IPS-11a (cell line): ENCODE results near the gene ABCF2.

ENCODE experiments used
- H3K4me3 ChIP-seq: one replicate; pipeline ENCODE4 v1.5.1; 2013; ENCODE audit warnings: low read depth, low read length, control low read depth

Gene ABCF2

DNA sequence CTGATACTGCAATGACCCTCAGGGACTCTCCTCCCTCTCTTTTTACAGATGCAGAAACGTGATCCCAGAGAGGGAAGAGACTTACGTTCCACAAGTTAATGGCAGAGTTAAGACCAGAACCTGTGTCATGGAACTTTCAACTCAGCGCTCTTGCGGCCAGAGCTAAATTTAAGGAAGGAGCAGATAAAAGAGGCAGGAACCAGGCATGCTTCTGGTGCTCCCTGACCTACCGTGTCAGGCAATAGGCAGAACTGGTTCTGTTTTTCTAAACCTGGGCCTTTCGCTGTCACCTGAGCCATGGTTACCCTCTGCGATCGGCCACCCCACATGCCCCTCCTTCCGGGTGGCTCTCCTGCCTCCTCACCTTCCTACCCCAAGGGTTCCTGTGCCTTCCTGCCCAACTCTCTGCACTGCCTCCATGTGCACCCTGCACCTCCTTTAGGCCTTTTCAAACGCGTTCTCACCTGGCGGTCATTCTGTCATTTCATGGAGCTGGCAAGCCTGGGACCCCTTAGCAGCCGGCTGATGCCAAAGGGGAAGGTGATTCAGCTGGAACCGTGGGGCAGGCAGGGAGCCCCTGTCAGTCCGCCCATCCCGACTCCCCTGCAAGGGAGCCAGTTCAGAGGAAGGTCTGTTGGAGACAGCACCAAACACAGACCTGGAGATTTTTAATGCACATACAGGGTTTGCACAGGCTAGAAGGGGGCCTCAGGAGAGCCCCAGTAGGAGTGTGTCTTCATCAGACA, 51.8 kb downstream of the ABCF2 start:
- H3K4me3 ChIP-seq, result no peak overlapping the region

DNA sequence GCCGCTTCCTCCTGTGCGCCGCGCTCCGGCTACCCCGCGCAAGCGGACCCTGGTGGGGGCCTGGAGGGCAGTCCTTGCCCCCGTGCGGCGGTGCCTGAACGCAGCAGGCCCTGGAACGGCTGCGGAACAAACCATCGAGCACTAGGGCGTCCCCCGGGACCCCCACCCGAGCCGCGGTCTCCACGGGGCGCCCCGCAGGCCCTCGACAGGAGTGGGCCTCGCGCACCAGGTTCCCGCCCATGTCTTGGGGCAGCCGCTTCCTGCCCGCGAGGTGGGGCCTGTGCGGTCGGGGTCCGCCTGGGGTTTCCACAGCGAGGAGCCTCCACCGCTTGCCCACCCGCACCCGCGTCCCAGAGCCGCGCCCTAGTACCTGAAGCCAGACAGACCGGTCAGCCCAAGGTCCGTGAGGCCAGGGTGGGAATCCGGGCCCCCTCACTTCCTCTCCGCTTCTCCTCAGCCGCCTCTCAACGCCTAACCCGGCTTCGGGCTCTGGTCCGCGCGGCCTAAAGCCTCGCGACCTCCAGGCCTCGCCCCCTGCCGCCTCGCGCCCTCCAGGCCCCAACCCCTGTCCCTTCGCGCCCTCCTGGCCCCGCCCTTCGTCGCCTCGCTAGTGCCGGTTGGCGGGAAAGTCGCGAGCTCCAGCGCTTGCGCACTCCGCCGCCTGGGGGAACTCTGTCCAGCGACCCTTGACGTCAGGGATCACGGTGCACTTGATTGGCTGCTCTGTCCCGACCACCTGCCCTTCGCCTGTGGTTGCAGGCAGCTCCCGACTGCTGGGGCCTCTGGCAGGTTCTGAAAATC, 52.6 kb downstream of the ABCF2 start:
- no peak overlapping the region for H3K4me3 ChIP-seq

DNA sequence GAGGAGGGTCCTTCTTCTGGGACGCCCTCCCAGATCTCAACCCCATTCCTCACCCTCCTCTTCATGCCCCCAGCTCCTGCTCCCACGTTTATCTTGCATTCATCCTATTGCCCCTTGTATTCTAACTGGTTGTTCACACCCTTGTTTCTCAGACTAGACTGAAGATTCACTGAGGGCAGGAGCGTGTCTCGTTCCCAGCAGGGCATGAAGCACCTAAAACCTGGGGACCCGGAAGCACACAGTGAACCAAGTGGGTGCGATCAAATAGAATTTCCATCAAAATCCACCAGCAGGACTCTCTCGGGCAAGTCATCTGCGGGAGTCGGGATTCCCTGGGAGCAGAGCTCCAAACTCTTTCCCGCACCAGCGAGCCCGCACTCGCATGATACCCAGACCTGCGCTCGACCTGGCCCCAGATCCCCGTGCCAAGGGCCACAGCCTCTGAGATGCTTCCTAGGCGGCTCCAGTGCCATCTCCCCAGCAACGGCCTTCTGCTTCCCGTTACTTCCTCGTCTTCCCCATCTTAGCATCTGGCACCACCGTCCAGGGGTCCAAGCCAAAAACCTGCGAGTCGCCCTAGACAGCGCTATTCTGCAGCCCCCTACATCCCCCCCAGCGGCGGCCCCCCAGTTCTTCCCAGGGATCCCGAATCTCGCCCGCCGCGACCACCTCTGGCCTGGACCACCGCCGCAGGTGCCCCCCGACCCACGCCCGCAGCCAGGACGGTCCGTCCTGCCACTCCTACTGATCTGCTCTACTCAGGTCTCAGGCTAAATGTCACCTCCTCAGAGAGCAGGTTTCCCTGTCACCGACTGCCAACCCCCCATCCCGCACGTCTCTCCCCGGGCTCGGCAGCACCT, 53.4 kb downstream of the ABCF2 start:
- H3K4me3 ChIP-seq, result no peak overlapping the region

DNA sequence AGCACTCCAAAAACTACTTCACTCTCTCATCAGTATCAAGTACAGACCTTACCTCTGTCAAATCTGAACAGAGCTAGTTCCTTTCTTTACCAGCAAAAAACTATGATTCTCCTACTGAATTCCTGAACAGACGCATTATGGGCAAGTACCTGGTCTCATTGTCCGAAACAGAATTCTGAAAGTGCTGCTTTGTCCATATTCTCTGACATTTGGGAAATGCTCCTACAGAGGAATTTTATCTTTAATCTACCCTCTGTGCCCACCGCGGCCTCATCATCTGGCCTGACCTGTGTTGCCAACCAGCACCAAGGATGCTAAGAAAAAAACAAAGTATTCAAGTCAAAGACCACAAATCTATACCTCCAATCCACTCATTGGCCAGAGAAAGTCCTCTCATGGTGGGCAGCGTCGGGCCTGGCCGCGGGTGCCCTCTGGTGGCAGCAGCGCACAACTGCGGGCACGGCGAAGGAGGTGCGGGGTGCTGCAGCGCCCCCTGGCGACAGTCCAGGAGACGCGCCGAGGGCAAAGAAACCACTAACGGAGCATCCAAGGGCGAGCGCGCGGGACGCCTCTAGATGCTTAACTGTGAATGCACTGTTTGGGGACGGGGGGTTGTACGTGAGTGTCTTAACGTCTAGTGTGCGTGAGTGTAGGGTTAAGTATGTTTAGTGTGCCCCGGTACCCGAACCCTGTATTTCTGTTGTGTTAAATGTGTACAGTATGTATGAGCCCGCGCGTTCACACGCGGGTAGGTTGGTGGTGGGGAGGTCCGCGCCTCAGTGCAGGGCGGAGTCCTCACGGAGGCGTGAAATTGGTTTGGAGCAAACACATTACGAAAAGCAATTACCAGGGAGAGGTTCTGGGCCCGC, 54.5 kb downstream of the ABCF2 start:
- no peak overlapping the region for H3K4me3 ChIP-seq

DNA sequence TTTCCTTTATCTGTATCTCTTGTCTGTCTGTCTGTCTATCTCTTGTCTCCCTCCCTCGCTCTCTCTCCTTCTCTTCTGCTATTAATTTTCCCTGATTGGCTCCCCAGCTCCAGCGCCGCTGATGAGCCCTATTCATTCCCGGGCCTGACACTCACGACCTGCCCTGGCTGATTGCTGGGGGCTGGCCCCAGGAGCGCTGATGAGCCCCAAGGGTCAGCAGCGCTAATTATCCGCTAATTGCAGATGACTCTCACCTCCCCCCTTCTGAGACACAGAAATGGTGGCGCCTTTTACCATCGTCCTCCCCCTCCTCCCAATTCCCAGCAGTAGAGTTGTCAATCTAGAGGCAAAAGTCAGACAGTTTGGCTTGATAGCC, 58.2 kb downstream of the ABCF2 start:
- no peak overlapping the region for H3K4me3 ChIP-seq

DNA sequence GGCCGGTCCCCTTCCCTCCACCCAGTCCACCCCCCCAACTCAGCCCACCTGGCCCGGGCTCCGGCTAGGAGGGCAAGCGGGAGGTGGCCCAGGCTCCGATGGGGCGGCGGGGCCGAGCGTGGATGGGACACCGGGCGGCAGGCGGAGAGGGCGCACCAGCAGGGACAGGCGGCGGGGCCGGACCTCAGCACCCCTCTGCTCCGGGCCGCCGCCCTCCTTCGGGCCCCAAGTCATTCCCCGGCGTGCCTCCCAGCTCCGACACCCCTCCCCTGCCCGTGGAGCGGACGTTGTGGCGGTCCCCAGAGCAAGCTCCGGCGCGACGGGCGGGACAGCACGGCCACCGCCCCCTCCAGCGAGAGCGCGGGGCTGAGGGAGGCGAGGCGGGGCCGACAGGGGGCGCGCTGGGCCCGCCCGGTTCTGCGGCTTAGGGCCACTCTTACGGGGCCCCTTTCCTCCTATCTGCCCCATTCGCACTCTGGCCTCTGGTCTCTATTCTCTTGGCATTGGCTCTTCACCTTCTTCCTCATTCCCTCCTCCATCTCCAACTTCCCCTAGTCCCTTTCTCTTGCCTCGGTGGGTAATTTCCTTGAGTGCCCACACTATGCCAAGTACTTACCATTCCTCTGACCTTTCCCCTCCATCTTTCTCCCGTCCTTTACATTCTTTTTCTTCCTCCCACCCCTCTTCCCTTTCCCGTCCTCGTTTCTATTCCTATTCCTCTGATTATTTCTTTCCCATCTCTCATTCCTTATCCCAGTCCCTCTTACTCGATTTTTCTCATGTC, 58.8 kb downstream of the ABCF2 start:
- peak overlapping the region; percentile 43 for H3K4me3 ChIP-seq

DNA sequence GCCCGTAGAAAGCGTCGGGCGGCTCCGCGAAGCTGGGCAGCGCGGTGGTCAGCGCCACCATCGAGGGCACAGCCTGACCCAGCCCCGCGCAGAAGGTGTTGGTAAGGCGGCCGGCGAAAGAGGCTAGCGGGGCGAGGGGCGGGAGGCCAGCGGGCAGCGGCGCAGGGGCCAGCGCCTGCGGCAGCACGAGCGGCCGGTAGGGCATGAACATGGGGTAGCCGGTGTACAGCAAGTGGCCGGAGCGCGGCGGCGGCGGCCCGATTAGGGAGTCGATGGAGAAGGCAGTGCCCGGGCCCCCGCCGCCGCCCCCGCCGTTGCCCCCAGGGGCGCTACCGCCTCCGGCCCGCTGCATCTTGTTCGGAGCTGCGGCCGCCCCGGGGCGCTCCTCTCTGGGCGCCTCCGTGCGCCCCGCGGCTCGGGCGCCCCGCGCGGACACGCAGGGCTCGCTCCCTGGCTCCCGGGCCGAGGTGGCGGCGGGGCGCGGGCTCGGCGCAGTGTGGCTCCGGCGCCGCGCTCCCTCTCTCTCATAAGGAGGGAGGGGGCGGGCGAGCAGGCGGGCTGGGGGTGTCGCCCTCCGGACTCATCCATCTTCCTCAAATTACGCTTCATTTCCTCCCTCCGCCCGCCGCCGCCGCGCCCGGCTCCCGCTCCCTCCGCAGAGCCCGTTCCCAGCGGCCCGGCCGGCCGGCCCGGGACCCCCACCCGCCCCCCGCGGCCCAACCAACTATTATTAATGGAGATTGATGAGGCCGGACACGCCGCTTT, 59.6 kb downstream of the ABCF2 start, which contains the start of gene GBX1:
Gene GBX1, minus strand, starts transcription at position 498 of the 765 bp plus-strand sequence. Its CDS starts 146 bp downstream, at position 352.
- H3K4me3 ChIP-seq, result peak within 1 kb of the TSS; percentile 43

DNA sequence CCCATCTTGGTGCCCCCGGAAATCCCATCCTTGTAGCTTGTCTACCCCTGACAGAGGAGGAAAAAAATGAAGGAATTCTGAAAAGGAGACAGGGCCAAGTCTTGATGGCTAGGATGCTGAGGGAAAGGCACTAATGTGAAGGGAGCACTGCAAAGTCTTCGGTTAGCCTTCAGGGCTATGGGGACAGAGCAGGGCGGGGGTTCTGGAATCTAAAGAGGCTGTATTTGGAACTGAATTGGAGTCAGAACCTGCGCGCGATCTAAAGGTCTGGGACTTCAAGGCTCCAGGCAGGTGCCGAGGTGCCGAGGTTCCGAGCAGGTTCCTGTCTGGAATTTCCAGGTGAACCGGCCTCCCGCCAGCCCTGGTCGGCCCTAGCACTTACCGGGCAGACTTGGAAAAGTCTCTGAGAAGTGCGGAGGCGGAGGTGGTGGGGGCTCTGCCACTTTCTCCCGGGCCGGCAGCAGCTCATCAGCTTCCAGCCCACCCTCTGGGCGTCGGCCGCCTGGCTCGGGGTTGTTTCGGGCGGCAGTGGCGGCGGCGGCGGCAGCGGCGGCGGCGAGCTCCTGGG, 60.3 kb downstream of the ABCF2 start:
- H3K4me3 ChIP-seq, result peak overlapping the region; percentile 4
